Measurements from ENCODE around the gene UBE2I.

Gene UBE2I

GRCh38 chr16:1347286-1347855 is 37.9 kb downstream of the UBE2I start:
- ATAC-seq (ENCODE audit: low read depth) (no peak), DNase-seq (ENCODE audit: low spot score) (no peak)
- Histone ChIP-seq H3K27me3 (ENCODE audit: insufficient read depth, poor library complexity, severe bottlenecking) (no peaks in the 10 kb centered on the region), H3K9me3 (ENCODE audit: severe bottlenecking) (no peaks in the 10 kb centered on the region), H3K36me3 (ENCODE audit: low read depth) (peaks cover 14% of the 10 kb centered on the region; the same call in 1 of the 2 replicates), H3K4me1 (ENCODE audit: insufficient read depth, poor library complexity, severe bottlenecking) (no peaks in the 10 kb centered on the region), H3K4me3 (ENCODE audit: severe bottlenecking) (no peak overlapping the region), H3K27ac (ENCODE audit: poor library complexity, severe bottlenecking) (no peak overlapping the region)
- no peak for TF ChIP-seq CTCF (IDR thresholded peaks at IDR 0.05; ENCODE audit: poor library complexity, severe bottlenecking)

GRCh38 chr16:1347962-1348361 is 38.5 kb downstream of the UBE2I start:
- ATAC-seq (ENCODE audit: low read depth) (no peak), DNase-seq (ENCODE audit: low spot score) (no peak)
- Histone ChIP-seq H3K4me1 (ENCODE audit: insufficient read depth, poor library complexity, severe bottlenecking) (no peaks in the 10 kb centered on the region), H3K4me3 (ENCODE audit: severe bottlenecking) (no peak overlapping the region), H3K27me3 (ENCODE audit: insufficient read depth, poor library complexity, severe bottlenecking) (no peaks in the 10 kb centered on the region), H3K27ac (ENCODE audit: poor library complexity, severe bottlenecking) (no peak overlapping the region), H3K36me3 (ENCODE audit: low read depth) (peaks cover 14% of the 10 kb centered on the region; the same call in 1 of the 2 replicates), H3K9me3 (ENCODE audit: severe bottlenecking) (no peaks in the 10 kb centered on the region)
- no peak for TF ChIP-seq CTCF (IDR thresholded peaks at IDR 0.05; ENCODE audit: poor library complexity, severe bottlenecking)

- Histone ChIP-seq H3K27ac (ENCODE audit: poor library complexity, severe bottlenecking) (no peak overlapping the region), H3K4me3 (ENCODE audit: severe bottlenecking) (no peak overlapping the region), H3K9me3 (ENCODE audit: severe bottlenecking) (no peaks in the 10 kb centered on the region), H3K4me1 (ENCODE audit: insufficient read depth, poor library complexity, severe bottlenecking) (no peaks in the 10 kb centered on the region), H3K36me3 (ENCODE audit: low read depth) (peaks cover 14% of the 10 kb centered on the region; the same call in 1 of the 2 replicates), H3K27me3 (ENCODE audit: insufficient read depth, poor library complexity, severe bottlenecking) (no peaks in the 10 kb centered on the region)
- ATAC-seq (ENCODE audit: low read depth) (no peak), DNase-seq (ENCODE audit: low spot score) (no peak)
- no peak for TF ChIP-seq CTCF (IDR thresholded peaks at IDR 0.05; ENCODE audit: poor library complexity, severe bottlenecking)
Observed at GRCh38 chr16:1348441-1348840, 39.0 kb downstream of the UBE2I start.

GRCh38 chr16:1348926-1349325 is 39.5 kb downstream of the UBE2I start:
- DNase-seq (ENCODE audit: low spot score) (no peak), ATAC-seq (ENCODE audit: low read depth) (no peak)
- H3K9me3 ChIP-seq (ENCODE audit: severe bottlenecking): no peaks in the 10 kb centered on the region
- H3K36me3 ChIP-seq (ENCODE audit: low read depth): peaks cover 14% of the 10 kb centered on the region; the same call in 1 of the 2 replicates
- H3K4me3 ChIP-seq (ENCODE audit: severe bottlenecking): no peak overlapping the region
- no peak for TF ChIP-seq CTCF (IDR thresholded peaks at IDR 0.05; ENCODE audit: poor library complexity, severe bottlenecking)
- H3K4me1 ChIP-seq (ENCODE audit: insufficient read depth, poor library complexity, severe bottlenecking): no peaks in the 10 kb centered on the region
- no peaks in the 10 kb centered on the region for H3K27me3 ChIP-seq (ENCODE audit: insufficient read depth, poor library complexity, severe bottlenecking)
- no peak overlapping the region for H3K27ac ChIP-seq (ENCODE audit: poor library complexity, severe bottlenecking)

- no peaks in the 10 kb centered on the region for H3K9me3 ChIP-seq (ENCODE audit: severe bottlenecking)
- H3K27me3 ChIP-seq (ENCODE audit: insufficient read depth, poor library complexity, severe bottlenecking): no peaks in the 10 kb centered on the region
- H3K4me1 ChIP-seq (ENCODE audit: insufficient read depth, poor library complexity, severe bottlenecking): no peaks in the 10 kb centered on the region
- no peak for TF ChIP-seq CTCF (IDR thresholded peaks at IDR 0.05; ENCODE audit: poor library complexity, severe bottlenecking)
- peaks cover 14% of the 10 kb centered on the region; the same call in 1 of the 2 replicates for H3K36me3 ChIP-seq (ENCODE audit: low read depth)
- no peak overlapping the region for H3K27ac ChIP-seq (ENCODE audit: poor library complexity, severe bottlenecking)
- no peak overlapping the region for H3K4me3 ChIP-seq (ENCODE audit: severe bottlenecking)
- DNase-seq (ENCODE audit: low spot score): no peak
- no peak for ATAC-seq (ENCODE audit: low read depth)
Observed at GRCh38 chr16:1349351-1349750, 39.9 kb downstream of the UBE2I start.
